Endothelial cell of hepatic sinusoid (primary cell): Measurements from ENCODE around the gene TTC23L.

Experiments
- in situ Hi-C: cut with HindIII; loops from 2 replicates; pipeline ENCODE4 v1.10.0; 2017; ENCODE audit warnings: low sequenced_read_pairs

The TTC23L gene

GRCh38 chr5:34867660-34868059 is 28.7 kb downstream of the TTC23L start:
- in situ Hi-C loops: no loop called here

GRCh38 chr5:34868791-34869190 is 29.8 kb downstream of the TTC23L start:
- in situ Hi-C loops: no loop called here

GRCh38 chr5:34869256-34869655 is 30.3 kb downstream of the TTC23L start:
- in situ Hi-C loops: no loop called here

- in situ Hi-C loops: no loop called here
These were observed 31.4 kb downstream of the TTC23L start for GRCh38 chr5:34870382-34870781.

DNA sequence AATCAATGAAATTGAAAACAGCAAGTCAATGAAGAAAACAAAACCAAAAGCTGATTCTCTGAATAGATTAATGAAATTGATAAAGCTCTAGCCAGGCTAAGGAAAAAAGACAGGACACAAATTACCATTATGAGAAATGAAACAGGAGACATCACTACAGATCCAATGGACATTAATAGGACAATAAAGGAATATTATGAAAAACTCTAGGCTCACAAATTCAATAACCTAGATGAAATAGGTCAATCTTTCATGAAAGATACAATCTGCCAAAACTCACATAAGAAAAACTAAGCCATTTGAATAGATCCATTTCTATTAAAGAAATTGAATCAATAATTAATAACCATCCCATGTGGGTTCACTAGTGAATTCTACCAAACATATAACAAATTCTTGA is 37.3 kb downstream of the TTC23L start:
- in situ Hi-C loops: no loop called here

DNA sequence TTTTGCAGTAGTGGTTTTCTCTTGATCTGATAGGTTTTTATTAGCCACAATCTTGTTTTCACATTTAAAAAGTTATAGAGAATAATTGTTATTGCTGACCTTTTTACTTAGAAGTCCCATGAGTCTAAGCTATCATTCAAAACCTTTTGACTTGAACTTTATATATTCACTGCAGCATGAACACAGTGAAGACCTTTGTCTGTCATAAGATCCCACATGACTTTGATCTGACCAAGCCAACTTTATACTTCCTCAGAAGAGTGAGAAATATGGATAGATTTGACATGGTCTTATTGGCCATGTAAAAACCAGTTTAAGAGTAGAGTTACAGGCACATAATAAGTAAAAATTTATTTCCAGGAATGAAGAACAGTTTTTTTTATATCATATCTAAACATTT is 42.3 kb downstream of the TTC23L start:
- in situ Hi-C loops: no loop called here

GRCh38 chr5:34886392-34887119 is 47.6 kb downstream of the TTC23L start:
- in situ Hi-C loops: no loop called here

DNA sequence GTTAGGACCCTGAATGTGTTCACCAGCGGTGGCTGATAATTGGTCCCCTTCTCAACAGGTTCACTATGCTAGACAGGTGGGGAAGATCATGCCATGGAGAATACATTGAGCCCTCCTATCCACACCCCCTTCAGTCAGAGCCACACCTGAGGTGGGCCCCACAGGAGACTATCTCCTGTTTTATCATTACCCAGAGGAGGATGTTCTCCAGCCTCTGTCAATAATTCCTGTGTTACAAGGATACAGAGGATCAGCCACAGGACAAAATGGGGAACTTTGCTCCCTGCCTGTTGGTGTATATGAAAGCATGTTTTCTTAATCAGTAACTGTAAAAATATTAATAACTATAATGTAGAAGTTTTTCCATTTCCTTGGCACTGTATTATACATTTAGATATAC is 50.4 kb downstream of the TTC23L start:
- in situ Hi-C loops: no loop called here

- in situ Hi-C loops: no loop called here
These were observed 53.0 kb downstream of the TTC23L start for GRCh38 chr5:34891981-34892380.

DNA sequence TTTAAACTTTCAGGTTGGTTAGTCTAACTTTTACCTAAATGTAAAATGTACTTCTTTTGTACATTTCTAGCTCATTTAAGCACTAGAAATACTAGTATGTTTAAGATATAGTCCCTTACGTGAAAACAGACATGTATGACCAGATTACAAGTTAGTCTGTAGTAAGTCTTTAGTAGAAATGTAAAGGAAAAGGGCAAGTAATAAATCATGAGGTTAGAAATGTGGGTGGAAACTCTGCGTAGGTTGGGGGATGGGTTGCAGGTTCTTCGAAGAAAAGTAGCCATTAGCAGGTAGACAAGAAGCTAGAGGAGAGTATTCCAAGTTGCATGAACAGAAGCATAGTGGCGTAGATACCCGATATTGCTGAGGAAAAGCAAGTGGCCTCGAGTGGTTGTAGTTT is 53.5 kb downstream of the TTC23L start:
- in situ Hi-C loops: no loop called here

DNA sequence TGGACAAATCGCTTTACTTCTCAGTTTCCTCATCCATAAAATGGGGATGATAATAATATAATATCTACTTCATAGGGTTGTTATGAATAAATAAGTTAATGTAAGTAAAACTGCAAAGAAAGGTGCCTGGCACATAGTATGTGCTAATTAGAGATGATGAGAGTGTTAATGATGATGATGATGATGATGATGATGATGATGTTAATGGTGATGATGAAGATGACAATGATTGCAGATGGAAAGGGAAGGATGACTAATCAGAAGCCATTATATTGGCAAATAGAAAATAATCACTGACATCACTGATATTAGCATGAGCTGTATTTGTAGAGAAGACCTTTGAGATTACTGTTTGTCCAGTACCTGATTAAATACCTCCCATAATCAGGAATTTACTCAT is 55.8 kb downstream of the TTC23L start:
- in situ Hi-C loops: no loop called here

GRCh38 chr5:34895641-34896419 is 56.9 kb downstream of the TTC23L start:
- in situ Hi-C loops: no loop called here

DNA sequence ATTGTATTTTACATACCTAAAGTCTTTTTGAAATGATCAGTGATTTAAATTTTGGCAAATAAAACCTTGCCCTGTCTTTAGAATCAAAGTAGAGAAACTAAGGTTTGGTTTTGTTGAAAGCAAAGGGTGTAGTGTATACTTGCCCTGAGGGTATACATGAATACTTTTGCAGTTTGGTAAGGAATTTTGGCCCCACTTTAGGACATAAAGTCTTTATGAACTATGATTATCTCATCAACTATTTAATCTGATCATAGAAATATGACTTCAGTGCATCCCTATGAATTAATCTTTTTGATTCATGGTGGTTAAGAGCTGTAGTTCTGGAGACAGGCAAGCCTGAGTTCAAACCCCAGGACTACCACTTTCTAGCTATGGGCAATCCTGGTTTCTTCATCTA is 58.7 kb downstream of the TTC23L start:
- in situ Hi-C loops: no loop called here

DNA sequence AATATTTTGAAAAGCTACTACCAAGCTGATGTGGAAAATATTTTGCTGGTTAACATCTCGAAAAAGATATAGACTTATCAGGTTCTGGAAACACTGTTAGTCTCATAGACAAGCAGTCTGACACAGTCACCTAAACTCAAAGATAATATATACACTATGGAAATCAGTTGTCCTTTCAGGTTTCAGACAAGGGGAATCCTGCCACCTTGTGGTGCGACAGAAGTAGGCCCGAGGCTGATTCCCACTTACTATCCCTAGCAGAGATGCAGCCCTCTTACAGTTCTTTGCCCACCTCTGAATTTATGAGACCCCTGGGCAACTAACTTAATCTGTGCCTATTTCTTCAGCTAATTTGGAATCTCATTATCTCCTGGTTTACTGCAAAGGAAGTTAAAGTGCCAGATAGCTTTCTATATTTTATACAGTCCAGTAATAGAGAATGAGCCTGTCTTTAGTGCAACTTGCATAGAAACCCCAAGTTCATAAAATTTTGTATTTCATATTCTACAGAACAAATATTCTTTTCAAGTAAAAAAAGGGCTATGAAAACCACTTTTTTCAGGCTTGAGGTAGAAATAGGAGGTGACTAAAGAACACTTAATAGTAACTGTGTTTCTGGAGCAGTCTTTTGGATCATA is 59.4 kb downstream of the TTC23L start:
- in situ Hi-C loops: no loop called here

DNA sequence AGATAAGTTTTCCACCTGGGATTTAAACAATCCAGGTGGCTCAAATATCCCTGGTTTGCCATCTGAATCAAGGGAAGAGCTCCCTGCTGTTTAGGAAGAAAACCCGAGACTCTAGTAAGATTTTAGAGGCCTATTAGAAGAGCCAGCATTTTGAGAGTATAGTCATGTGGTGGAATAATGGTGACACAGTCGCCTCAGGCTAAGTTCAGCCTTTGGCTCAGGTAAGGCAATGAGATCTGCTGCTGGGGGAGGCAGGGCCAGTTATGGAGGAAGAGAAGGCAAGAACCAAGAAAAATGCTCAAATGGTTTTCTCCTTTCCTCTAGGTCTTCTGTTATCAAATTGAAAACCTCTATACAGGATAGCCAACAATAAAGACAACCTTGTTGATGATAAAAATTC is 60.1 kb downstream of the TTC23L start:
- in situ Hi-C loops: no loop called here

GRCh38 chr5:34900652-34901051 is 61.7 kb downstream of the TTC23L start:
- in situ Hi-C loops: loop anchor here (10.0 kb wide), 1 partner anchor 416 kb away; no protein-coding TSS in a partner anchor

DNA sequence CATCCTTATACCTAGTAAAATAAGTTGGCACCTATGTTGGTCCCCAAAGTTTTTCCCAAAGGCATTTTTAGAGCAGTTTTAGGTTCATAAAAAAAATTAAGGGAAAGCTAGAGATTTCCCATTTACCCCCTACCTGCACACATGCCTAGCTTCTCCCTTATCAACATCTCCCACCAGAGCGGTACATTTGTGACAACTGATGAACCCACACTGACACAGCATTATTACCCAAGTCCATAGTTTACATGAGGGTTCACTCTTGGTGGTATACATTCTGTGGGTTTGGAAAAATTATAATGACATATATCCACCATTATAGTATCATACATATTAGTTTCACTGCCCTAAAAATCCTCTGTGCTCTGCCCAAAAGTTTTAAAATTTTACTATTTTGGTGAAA is 64.3 kb downstream of the TTC23L start:
- in situ Hi-C loops: loop anchor here (10.0 kb wide), 1 partner anchor 418 kb away; no protein-coding TSS in a partner anchor

GRCh38 chr5:34905564-34905963 is 66.6 kb downstream of the TTC23L start:
- in situ Hi-C loops: loop anchor here (10.0 kb wide), 1 partner anchor 421 kb away; no protein-coding TSS in a partner anchor

- in situ Hi-C loops: no loop called here
These were observed 74.1 kb downstream of the TTC23L start for GRCh38 chr5:34913072-34913471.

- in situ Hi-C loops: no loop called here
These were observed 75.7 kb downstream of the TTC23L start for GRCh38 chr5:34914671-34915138.

- in situ Hi-C loops: no loop called here
These were observed 76.3 kb downstream of the TTC23L start, which contains the start of the genes BRIX1 and RAD1 for GRCh38 chr5:34915139-34915855. Gene BRIX1, plus strand, starts transcription at chr5:34915711. Its CDS starts 28 bp downstream, at chr5:34915739. Gene RAD1, minus strand, starts transcription at chr5:34915504. Its CDS starts 612 bp downstream, at chr5:34914892.
